Duodenal mucosa (tissue), 2 donors: ENCODE measurements around the gene EPHA6.

Source experiments
- H3K27ac ChIP-seq: one replicate; pipeline ENCODE4 v1.7.0; 2013; ENCODE audit warnings: low read depth, low read length
- H3K27me3 ChIP-seq, 2 donors: one replicate each; pipeline ENCODE4 v1.7.0; 2013; ENCODE audit warnings: low read length in 2 of 2, control low read depth in 1 of 2; ENCODE audit not compliant: insufficient read depth in 2 of 2, control insufficient read depth in 1 of 2
- H3K36me3 ChIP-seq, 2 donors: one replicate each; pipeline ENCODE4 v1.7.0; 2013; ENCODE audit warnings: low read length in 2 of 2, control low read depth in 1 of 2; ENCODE audit not compliant: insufficient read depth in 2 of 2, control insufficient read depth in 1 of 2
- H3K4me1 ChIP-seq, 2 donors: one replicate each; pipeline ENCODE4 v1.7.0; 2013; ENCODE audit warnings: low read length in 2 of 2, control low read depth in 1 of 2; ENCODE audit not compliant: insufficient read depth in 2 of 2, control insufficient read depth in 1 of 2
- H3K4me3 ChIP-seq, 2 donors: one replicate each; pipeline ENCODE4 v1.7.0; 2013; ENCODE audit warnings: low read length in 2 of 2, low read depth in 1 of 2
- H3K9ac ChIP-seq, 2 donors: one replicate each; pipeline ENCODE4 v1.7.0; 2013; ENCODE audit warnings: low read length in 2 of 2, low read depth in 1 of 2
- H3K9me3 ChIP-seq, 2 donors: one replicate each; pipeline ENCODE4 v1.7.0; 2013; ENCODE audit warnings: low read length in 2 of 2, control low read depth in 1 of 2; ENCODE audit not compliant: control insufficient read depth in 1 of 2

The EPHA6 gene

GRCh38 chr3:97293596-97294131 lies 479.3 kb downstream of the EPHA6 start:
- Histone ChIP-seq H3K9ac (no peak overlapping the region), H3K9me3 (no peaks in the 10 kb centered on the region), H3K4me3 (no peak overlapping the region), H3K27me3 (no peaks in the 10 kb centered on the region), H3K36me3 (no peaks in the 10 kb centered on the region), H3K4me1 (no peaks in the 10 kb centered on the region), H3K27ac (no peak overlapping the region)

GRCh38 chr3:97297032-97297431 lies 482.6 kb downstream of the EPHA6 start:
- no peaks in the 10 kb centered on the region for H3K4me1 ChIP-seq
- no peaks in the 10 kb centered on the region for H3K9me3 ChIP-seq
- no peaks in the 10 kb centered on the region for H3K27me3 ChIP-seq
- H3K27ac ChIP-seq: no peak overlapping the region
- H3K9ac ChIP-seq: no peak overlapping the region
- H3K4me3 ChIP-seq: no peak overlapping the region
- no peaks in the 10 kb centered on the region for H3K36me3 ChIP-seq

- no peak overlapping the region for H3K4me3 ChIP-seq
- H3K36me3 ChIP-seq: no peaks in the 10 kb centered on the region
- H3K27ac ChIP-seq: no peak overlapping the region
- no peaks in the 10 kb centered on the region for H3K27me3 ChIP-seq
- H3K9ac ChIP-seq: no peak overlapping the region
- no peaks in the 10 kb centered on the region for H3K9me3 ChIP-seq
- no peaks in the 10 kb centered on the region for H3K4me1 ChIP-seq
These were observed 486.7 kb downstream of the EPHA6 start for GRCh38 chr3:97301114-97301513.

- Histone ChIP-seq H3K9ac (no peak overlapping the region), H3K36me3 (no peaks in the 10 kb centered on the region), H3K4me3 (no peak overlapping the region)
These were observed 491.8 kb downstream of the EPHA6 start for GRCh38 chr3:97306226-97306625.

GRCh38 chr3:97338375-97338774 lies 524.0 kb downstream of the EPHA6 start:
- Histone ChIP-seq H3K36me3 (no peaks in the 10 kb centered on the region), H3K9me3 (no peaks in the 10 kb centered on the region), H3K27me3 (no peaks in the 10 kb centered on the region), H3K4me3 (no peak overlapping the region), H3K9ac (no peak overlapping the region), H3K27ac (no peak overlapping the region), H3K4me1 (no peaks in the 10 kb centered on the region)

More at GRCh38 chr3:97306226-97306625, 491.8 kb downstream of the EPHA6 start:
- Histone ChIP-seq H3K9me3 (no peaks in the 10 kb centered on the region), H3K27me3 (no peaks in the 10 kb centered on the region), H3K4me1 (no peaks in the 10 kb centered on the region), H3K27ac (no peak overlapping the region)

GRCh38 chr3:97340940-97341339 lies 526.5 kb downstream of the EPHA6 start:
- no peaks in the 10 kb centered on the region for H3K27me3 ChIP-seq

GRCh38 chr3:97347780-97348179 lies 533.4 kb downstream of the EPHA6 start:
- H3K4me1 ChIP-seq: no peaks in the 10 kb centered on the region
- H3K36me3 ChIP-seq: no peaks in the 10 kb centered on the region
- H3K9ac ChIP-seq: no peak overlapping the region
- no peaks in the 10 kb centered on the region for H3K9me3 ChIP-seq
- H3K27ac ChIP-seq: no peak overlapping the region
- H3K4me3 ChIP-seq: no peak overlapping the region
- no peaks in the 10 kb centered on the region for H3K27me3 ChIP-seq

More at GRCh38 chr3:97340940-97341339, 526.5 kb downstream of the EPHA6 start:
- Histone ChIP-seq H3K9ac (no peak overlapping the region), H3K4me1 (no peaks in the 10 kb centered on the region), H3K9me3 (no peaks in the 10 kb centered on the region), H3K4me3 (no peak overlapping the region), H3K36me3 (no peaks in the 10 kb centered on the region), H3K27ac (no peak overlapping the region)

- H3K36me3 ChIP-seq: no peaks in the 10 kb centered on the region
- H3K9ac ChIP-seq: no peak overlapping the region
- no peak overlapping the region for H3K4me3 ChIP-seq
- H3K27ac ChIP-seq: no peak overlapping the region
- no peaks in the 10 kb centered on the region for H3K27me3 ChIP-seq
- H3K4me1 ChIP-seq: no peaks in the 10 kb centered on the region
- H3K9me3 ChIP-seq: no peaks in the 10 kb centered on the region
These were observed 536.6 kb downstream of the EPHA6 start for GRCh38 chr3:97350971-97351370.

GRCh38 chr3:97353176-97353575 lies 538.8 kb downstream of the EPHA6 start:
- Histone ChIP-seq H3K4me3 (no peak overlapping the region), H3K4me1 (no peaks in the 10 kb centered on the region), H3K27ac (no peak overlapping the region), H3K9me3 (no peaks in the 10 kb centered on the region), H3K36me3 (no peaks in the 10 kb centered on the region), H3K27me3 (no peaks in the 10 kb centered on the region), H3K9ac (no peak overlapping the region)

- no peaks in the 10 kb centered on the region for H3K9me3 ChIP-seq
These were observed 545.6 kb downstream of the EPHA6 start for GRCh38 chr3:97359977-97360376.

GRCh38 chr3:97360804-97361203 lies 546.4 kb downstream of the EPHA6 start:
- H3K9ac ChIP-seq: no peak overlapping the region
- H3K4me3 ChIP-seq: no peak overlapping the region
- no peaks in the 10 kb centered on the region for H3K27me3 ChIP-seq
- no peak overlapping the region for H3K27ac ChIP-seq
- H3K4me1 ChIP-seq: no peaks in the 10 kb centered on the region
- H3K9me3 ChIP-seq: no peaks in the 10 kb centered on the region
- no peaks in the 10 kb centered on the region for H3K36me3 ChIP-seq

More at GRCh38 chr3:97359977-97360376, 545.6 kb downstream of the EPHA6 start:
- Histone ChIP-seq H3K27ac (no peak overlapping the region), H3K4me1 (no peaks in the 10 kb centered on the region), H3K36me3 (no peaks in the 10 kb centered on the region), H3K4me3 (no peak overlapping the region), H3K9ac (no peak overlapping the region), H3K27me3 (no peaks in the 10 kb centered on the region)
